ENCODE measurements around the gene KCNK15. TPM values are rescaled to one million over a fixed set of nuclear protein-coding genes. Genes with fewer than 3 reads are reported as not detected.

The KCNK15 gene
- total RNA-seq, 1 experiment from 2014 or later = 0.33 TPM

DNA sequence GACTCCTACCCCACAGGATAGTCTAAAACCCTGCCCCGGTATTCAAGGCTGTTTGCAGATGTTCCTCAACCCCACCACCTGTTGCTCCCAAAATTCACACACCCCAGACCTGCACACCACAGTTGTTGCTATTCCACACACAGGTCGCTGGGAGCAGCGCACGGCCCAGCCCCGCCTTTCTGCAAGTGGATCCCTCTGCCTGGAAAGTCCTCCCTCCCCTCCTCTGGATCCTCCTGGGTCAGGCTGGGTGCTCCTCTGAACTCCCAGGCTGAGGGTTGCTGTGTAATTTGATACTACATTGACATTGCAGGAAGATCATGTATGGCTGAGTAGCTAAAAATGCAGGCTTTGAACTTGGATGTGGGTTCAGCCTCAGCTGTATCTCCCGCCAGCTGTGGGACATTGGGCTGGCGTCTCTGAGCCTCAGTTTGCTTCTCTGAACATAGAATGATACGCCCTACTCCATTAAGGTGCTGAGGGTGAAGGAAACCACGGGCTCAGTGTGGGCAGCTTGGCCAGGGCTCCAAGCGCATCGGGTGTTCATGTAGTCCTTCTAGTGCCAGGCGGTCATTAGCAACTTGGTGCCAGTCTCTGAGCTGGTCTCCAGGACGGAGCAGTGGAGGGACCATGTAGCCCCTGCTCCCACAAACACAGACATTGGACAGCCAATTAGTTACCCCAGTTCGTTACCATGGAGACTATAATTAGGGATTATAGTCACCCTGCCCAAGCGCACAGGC is 44.4 kb upstream of the KCNK15 start:
- H3K27ac Mint-ChIP-seq = peak overlapping the region in 2 of 3 experiments; percentile 79 to 87; a peak in 3 of 7 replicates
- peak; percentile 77 for DNase-seq
- H2BK120ac ChIP-seq (ENCODE audit: low read depth, low read length, poor library complexity, severe bottlenecking) = no peak overlapping the region
- H2AK5ac ChIP-seq (ENCODE audit: insufficient read length, low read length) = no peak overlapping the region
- H3K4ac ChIP-seq (ENCODE audit: low read depth, low read length) = no peak overlapping the region
- H3K4me1 Mint-ChIP-seq = peaks cover 16 to 25% of the 10 kb centered on the region in 2 experiments
- no peaks in the 10 kb centered on the region for H3K9me3 ChIP-seq (ENCODE audit: control insufficient read depth, low read depth, low read length)
- no peaks in the 10 kb centered on the region for H3K79me2 ChIP-seq (ENCODE audit: insufficient read depth, low read length)
- H3K4me2 ChIP-seq (ENCODE audit: insufficient read depth, insufficient read length, low read length) = no peak overlapping the region
- no peaks in the 10 kb centered on the region for H3K27me3 ChIP-seq (ENCODE audit: insufficient read depth, low read length)
- no peak overlapping the region for H4K8ac ChIP-seq (replicated peaks; ENCODE audit: insufficient read length, low read depth, low read length)
- H3K56ac ChIP-seq (ENCODE audit: insufficient read length, low read depth, low read length) = no peak overlapping the region
- TF ChIP-seq, protein P1, sequence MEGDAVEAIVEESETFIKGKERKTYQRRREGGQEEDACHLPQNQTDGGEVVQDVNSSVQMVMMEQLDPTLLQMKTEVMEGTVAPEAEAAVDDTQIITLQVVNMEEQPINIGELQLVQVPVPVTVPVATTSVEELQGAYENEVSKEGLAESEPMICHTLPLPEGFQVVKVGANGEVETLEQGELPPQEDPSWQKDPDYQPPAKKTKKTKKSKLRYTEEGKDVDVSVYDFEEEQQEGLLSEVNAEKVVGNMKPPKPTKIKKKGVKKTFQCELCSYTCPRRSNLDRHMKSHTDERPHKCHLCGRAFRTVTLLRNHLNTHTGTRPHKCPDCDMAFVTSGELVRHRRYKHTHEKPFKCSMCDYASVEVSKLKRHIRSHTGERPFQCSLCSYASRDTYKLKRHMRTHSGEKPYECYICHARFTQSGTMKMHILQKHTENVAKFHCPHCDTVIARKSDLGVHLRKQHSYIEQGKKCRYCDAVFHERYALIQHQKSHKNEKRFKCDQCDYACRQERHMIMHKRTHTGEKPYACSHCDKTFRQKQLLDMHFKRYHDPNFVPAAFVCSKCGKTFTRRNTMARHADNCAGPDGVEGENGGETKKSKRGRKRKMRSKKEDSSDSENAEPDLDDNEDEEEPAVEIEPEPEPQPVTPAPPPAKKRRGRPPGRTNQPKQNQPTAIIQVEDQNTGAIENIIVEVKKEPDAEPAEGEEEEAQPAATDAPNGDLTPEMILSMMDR (conservative IDR thresholded peaks at IDR 0.05) = 0 out of 3 replicates have a peak, but pooled peaks have one; percentile 14
- H2BK5ac ChIP-seq (ENCODE audit: insufficient read length, low read length) = no peak overlapping the region
- no peak overlapping the region for H2BK20ac ChIP-seq (ENCODE audit: low read depth, low read length, poor library complexity, severe bottlenecking)
- no peak overlapping the region for H3T11ph ChIP-seq (ENCODE audit: low read length)
- H2BK12ac ChIP-seq (ENCODE audit: insufficient read length, low read depth, low read length) = no peak overlapping the region
- H2AFZ ChIP-seq (ENCODE audit: low read length) = no peak overlapping the region
- H4K20me1 ChIP-seq (ENCODE audit: control insufficient read depth, insufficient read depth, insufficient read length) = no peaks in the 10 kb centered on the region
- no peak overlapping the region for H3K23ac ChIP-seq (ENCODE audit: insufficient read length, low read depth, low read length)
- no peak overlapping the region for H2BK15ac ChIP-seq (ENCODE audit: low read depth, low read length)
- H3K9ac ChIP-seq (ENCODE audit: extremely low read depth, insufficient read length, low read length) = no peak overlapping the region
- WGBS (ENCODE audit: extremely low coverage, insufficient read length, low lambda C conversion rate) = no CpG with 5 or more reads among the region's 15 CpGs
- H3K36me3 Mint-ChIP-seq (ENCODE audit: insufficient read depth in 1 of 3, low read depth in 3 of 3) = no peaks in the 10 kb centered on the region; a peak in 2 of 7 replicates
- peaks cover 2% of the 10 kb centered on the region in 2 experiments; a peak in 2 of 5 replicates for H3K9me3 Mint-ChIP-seq
- H4K91ac ChIP-seq (ENCODE audit: insufficient read length, low read depth, low read length) = no peak overlapping the region
- peak overlapping the region in 1 of 2 experiments; percentile 5; a peak in 4 of 5 replicates for H3K4me3 Mint-ChIP-seq
- H3K27me3 Mint-ChIP-seq (ENCODE audit: low read depth) = peaks cover 5% of the 10 kb centered on the region
- no peak overlapping the region for H3K18ac ChIP-seq (ENCODE audit: insufficient read length, low read depth, low read length)
- no peak overlapping the region for H3K14ac ChIP-seq (ENCODE audit: insufficient read depth, low read length)
- no peaks in the 10 kb centered on the region for H3K79me1 ChIP-seq (ENCODE audit: insufficient read depth, low read depth, low read length, poor library complexity, severe bottlenecking)
- H4K5ac ChIP-seq (ENCODE audit: insufficient read length, low read depth, low read length) = no peak overlapping the region
- H3K23me2 ChIP-seq (ENCODE audit: insufficient read length, low read depth, low read length, poor library complexity, severe bottlenecking) = no peaks in the 10 kb centered on the region
- H3K4me1 ChIP-seq (ENCODE audit: insufficient read depth, low read length) = peaks cover 6% of the 10 kb centered on the region; the same call in 1 of the 2 replicates
- no peak overlapping the region for H3K27ac ChIP-seq (ENCODE audit: insufficient read length, low read depth, low read length)
